ENCODE results near the gene ADORA1. TPM values are rescaled to one million over a fixed set of nuclear protein-coding genes. Genes with fewer than 3 reads are reported as not detected.

ADORA1 gene
- total RNA-seq, 1 donor from 2014 or later: not detected

GRCh38 chr1:203213126-203213525 is 85.6 kb downstream of the ADORA1 start:
- intact Hi-C loops (cut with micrococcal nuclease): no loop called here
- Mint-ChIP-seq H3K4me1 (peaks cover 4% of the 10 kb centered on the region), H3K27me3 (peaks cover 17% of the 10 kb centered on the region), H3K4me3 (no peak overlapping the region), H3K9me3 (no peaks in the 10 kb centered on the region), H3K27ac (no peak overlapping the region), H3K36me3 (ENCODE audit: low read depth) (no peaks in the 10 kb centered on the region)
- DNase-seq (no peak), ATAC-seq (ENCODE audit: low read depth) (no peak)
- POLR2A ChIA-PET: no interaction called here
- CTCF ChIA-PET: interaction anchor here (3.2 kb wide), 1 partner anchor 173 kb away, joined by 13 read pairs; no protein-coding TSS in a partner anchor
- TF ChIP-seq CTCF (IDR thresholded peaks at IDR 0.05): no peak

- intact Hi-C loops (cut with micrococcal nuclease): no loop called here
- ChIA-PET POLR2A (no interaction called here), CTCF (interaction anchor here (0.6 to 5.3 kb wide), 5 partner anchors 12 to 453 kb away, joined by 3 to 81 read pairs (median 7); no protein-coding TSS in a partner anchor)
- H3K4me3 Mint-ChIP-seq: no peak overlapping the region
- H3K27ac Mint-ChIP-seq: no peak overlapping the region
- DNase-seq: no peak
- peaks cover 4% of the 10 kb centered on the region for H3K4me1 Mint-ChIP-seq
- no peak for TF ChIP-seq CTCF (IDR thresholded peaks at IDR 0.05)
- no peaks in the 10 kb centered on the region for H3K36me3 Mint-ChIP-seq (ENCODE audit: low read depth)
- H3K27me3 Mint-ChIP-seq: peaks cover 19% of the 10 kb centered on the region
- no peak for ATAC-seq (ENCODE audit: low read depth)
- no peaks in the 10 kb centered on the region for H3K9me3 Mint-ChIP-seq
Measured at GRCh38 chr1:203214871-203215270, 87.3 kb downstream of the ADORA1 start.

- TF ChIP-seq CTCF (IDR thresholded peaks at IDR 0.05): no peak
- ChIA-PET POLR2A (interaction anchor here (0.6 kb wide), 1 partner anchor 165 kb away, joined by 4 read pairs; no protein-coding TSS in a partner anchor), CTCF (interaction anchor here (0.9 to 5.3 kb wide), 10 partner anchors 9 to 181 kb away, joined by 3 to 81 read pairs (median 6); no protein-coding TSS in a partner anchor)
- peaks cover 4% of the 10 kb centered on the region for H3K4me1 Mint-ChIP-seq
- H3K27me3 Mint-ChIP-seq: peaks cover 15% of the 10 kb centered on the region
- ATAC-seq (ENCODE audit: low read depth): no peak
- no peak for DNase-seq
- no peaks in the 10 kb centered on the region for H3K9me3 Mint-ChIP-seq
- H3K4me3 Mint-ChIP-seq: no peak overlapping the region
- intact Hi-C loops (cut with micrococcal nuclease): no loop called here
- no peaks in the 10 kb centered on the region for H3K36me3 Mint-ChIP-seq (ENCODE audit: low read depth)
- no peak overlapping the region for H3K27ac Mint-ChIP-seq
Measured at GRCh38 chr1:203215573-203215972, 88.0 kb downstream of the ADORA1 start.

- H3K27me3 Mint-ChIP-seq: peaks cover 15% of the 10 kb centered on the region
- H3K36me3 Mint-ChIP-seq (ENCODE audit: low read depth): no peaks in the 10 kb centered on the region
- peaks cover 4% of the 10 kb centered on the region for H3K4me1 Mint-ChIP-seq
- ChIA-PET POLR2A (no interaction called here), CTCF (interaction anchor here (0.6 to 5.3 kb wide), 13 partner anchors 8 to 186 kb away, joined by 3 to 81 read pairs (median 3); no protein-coding TSS in a partner anchor)
- intact Hi-C loops (cut with micrococcal nuclease): loop anchor here (1.0 kb wide), 2 partner anchors 50 to 98 kb away; no protein-coding TSS in a partner anchor
- ATAC-seq (ENCODE audit: low read depth) (no peak), DNase-seq (no peak)
- H3K4me3 Mint-ChIP-seq: no peak overlapping the region
- no peak overlapping the region for H3K27ac Mint-ChIP-seq
- no peaks in the 10 kb centered on the region for H3K9me3 Mint-ChIP-seq
- TF ChIP-seq CTCF (IDR thresholded peaks at IDR 0.05): peak; percentile 42
Measured at GRCh38 chr1:203216274-203217138, 89.0 kb downstream of the ADORA1 start.

Other genes with a start within 250 kb of the ADORA1 start
- gene RABIF, start 238.6 kb upstream of the ADORA1 start, total RNA-seq: 10.7 and 13.2 TPM in 2 replicates
- gene KLHL12, start 200.5 kb upstream of the ADORA1 start, total RNA-seq: 30.4 and 30.8 TPM in 2 replicates
- gene ADIPOR1, start 169.4 kb upstream of the ADORA1 start, total RNA-seq: 44.4 and 45.0 TPM in 2 replicates
- 30.8 and 32.4 TPM in 2 replicates for gene CYB5R1, start 160.5 kb upstream of the ADORA1 start, total RNA-seq
- 62.5 and 70.6 TPM in 2 replicates for gene TMEM183A, start 120.4 kb upstream of the ADORA1 start, total RNA-seq
- 0.12 and 0.29 TPM in 2 replicates for gene PPFIA4, start 101.2 kb upstream of the ADORA1 start, total RNA-seq
- not detected in 2 replicates for gene MYOG, start 41.7 kb upstream of the ADORA1 start, total RNA-seq
- not detected in 2 replicates for gene MYBPH, start 48.1 kb downstream of the ADORA1 start, total RNA-seq
- 0.38 TPM in 1 of 2 replicates, not detected in the other for gene CHI3L1, start 59.0 kb downstream of the ADORA1 start, total RNA-seq
- gene CHIT1, start 101.9 kb downstream of the ADORA1 start, total RNA-seq: 6.5 and 6.6 TPM in 2 replicates
- gene BTG2, start 177.8 kb downstream of the ADORA1 start, total RNA-seq: 419 and 448 TPM in 2 replicates
- not detected in 2 replicates for gene FMOD, start 223.4 kb downstream of the ADORA1 start, total RNA-seq